ENCODE measurements around the gene KANSL3.

The KANSL3 gene

DNA sequence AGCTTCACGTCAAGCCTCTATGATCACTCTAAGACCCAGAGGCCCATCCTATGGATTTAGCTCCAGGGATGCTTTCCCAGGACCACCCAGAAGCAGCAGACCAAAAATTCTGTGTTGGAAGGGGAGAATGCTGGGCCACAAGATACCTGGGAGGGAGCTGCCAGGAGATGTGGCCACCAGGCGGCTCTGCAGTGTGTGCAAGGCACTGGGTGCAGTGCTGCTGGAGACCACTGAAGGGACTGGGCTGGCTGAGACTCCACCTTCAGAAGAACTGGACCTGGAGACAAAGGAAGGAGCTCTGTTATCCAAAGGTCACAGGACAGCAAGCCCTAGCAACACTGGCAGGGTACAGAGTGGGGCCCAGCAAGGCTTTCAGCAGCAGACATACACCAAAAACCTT, 34.0 kb downstream of the KANSL3 start:
- DNase-seq (ENCODE audit: low spot score), result peak; percentile 35

DNA sequence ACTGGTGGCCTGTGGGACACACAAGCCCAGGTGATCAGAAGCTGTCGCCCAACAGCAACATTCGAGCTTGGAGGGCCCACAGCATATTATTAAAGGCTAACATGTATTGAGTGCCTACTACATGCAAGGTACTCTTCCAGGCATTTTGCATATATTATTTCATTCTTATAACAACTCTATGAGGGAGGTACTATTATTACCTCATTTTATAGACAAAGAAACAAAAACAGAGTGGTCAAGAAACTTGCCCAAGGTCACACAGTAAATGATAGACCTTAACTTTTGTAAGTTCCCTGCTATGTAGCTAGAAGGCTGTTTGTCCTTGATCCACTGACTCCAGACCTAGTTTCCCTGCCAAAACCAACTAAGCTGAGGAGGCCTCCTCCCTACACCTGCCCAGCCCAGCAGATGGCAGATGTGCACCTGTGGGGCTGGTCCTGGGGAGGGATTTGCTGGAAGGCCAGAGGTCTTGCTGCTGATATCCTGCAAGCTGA, 35.7 kb downstream of the KANSL3 start:
- DNase-seq (ENCODE audit: low spot score), result no peak

DNA sequence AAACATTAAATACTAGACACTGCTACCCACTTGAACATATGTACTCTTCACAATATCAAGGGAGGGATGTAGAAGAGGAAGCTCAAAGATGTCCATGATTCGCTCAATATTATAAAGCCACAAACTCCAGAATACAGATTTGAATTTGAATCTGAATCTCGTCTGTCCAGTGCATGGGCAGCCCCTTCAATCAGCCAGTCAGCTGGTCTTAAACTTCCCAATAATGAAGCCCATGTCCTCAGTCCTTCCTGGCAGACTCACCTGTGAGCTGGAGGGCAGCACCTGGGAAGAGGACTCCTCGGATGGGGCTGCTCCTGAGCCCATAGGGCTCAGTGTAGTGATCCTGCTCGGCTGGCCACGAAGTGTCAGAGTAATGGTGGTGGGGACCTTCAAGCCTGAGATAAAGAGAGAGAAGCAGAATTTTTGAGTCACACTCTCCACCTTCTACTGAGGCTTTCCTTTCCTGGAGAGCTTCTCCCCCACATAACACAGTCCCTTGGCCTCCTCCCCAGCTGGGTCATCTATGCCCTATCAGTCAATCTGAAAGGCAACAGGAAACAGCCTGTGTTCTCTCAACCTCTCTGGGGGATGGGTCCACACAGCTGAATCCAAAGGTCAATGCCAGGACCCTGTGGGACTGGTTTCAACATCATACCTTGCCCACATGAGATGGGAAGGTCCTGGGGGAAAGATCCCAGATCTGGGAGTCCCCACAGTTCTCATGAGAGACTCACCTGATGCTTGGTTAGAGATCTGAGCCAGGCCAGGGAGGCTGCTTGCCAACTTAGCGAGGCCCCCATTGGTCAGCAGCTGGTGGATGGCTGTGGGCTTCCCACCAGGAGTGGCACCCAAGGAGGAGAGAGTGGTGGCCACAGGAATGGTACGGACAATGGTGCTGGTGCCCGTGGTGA, 36.5 kb downstream of the KANSL3 start:
- no peak for DNase-seq (ENCODE audit: low spot score)

DNA sequence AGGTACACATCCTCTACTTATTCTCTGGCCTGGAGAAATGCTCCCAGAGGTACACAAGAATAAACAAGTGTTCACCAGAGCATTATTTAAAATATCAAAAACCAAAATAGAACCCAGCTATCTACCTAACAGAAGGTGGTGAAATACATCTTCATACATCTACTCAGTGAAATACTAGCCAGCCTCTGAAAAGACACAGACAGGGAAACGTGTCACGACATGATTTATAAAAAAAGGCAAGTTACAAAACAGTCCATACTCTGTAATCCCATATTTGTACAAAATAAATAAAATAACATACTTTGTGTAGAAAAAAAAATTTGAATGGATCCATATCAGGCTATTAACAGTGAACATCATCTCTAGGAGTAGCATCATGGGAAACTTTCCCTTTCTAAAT, 38.2 kb downstream of the KANSL3 start:
- DNase-seq (ENCODE audit: low spot score), result no peak

DNA sequence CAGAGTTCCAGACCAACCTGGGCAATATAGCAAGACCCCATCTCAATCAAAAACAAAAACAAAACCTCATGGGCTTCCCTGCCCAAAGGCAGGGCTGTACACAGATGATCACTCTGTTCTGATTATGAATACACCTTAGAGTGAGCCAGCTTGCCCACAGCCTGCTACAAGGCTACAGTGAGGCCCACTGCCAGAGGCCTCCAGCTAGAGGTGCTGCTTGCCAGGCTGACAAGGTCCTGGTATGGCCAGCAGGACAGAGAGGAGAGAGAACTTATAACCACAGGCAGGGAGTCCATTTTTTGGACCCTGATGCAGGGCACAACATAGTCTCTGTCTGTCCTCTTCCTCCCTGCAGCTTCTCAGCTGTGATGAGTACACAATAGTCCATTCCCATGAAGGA, 41.5 kb downstream of the KANSL3 start:
- DNase-seq (ENCODE audit: low spot score), result no peak

DNA sequence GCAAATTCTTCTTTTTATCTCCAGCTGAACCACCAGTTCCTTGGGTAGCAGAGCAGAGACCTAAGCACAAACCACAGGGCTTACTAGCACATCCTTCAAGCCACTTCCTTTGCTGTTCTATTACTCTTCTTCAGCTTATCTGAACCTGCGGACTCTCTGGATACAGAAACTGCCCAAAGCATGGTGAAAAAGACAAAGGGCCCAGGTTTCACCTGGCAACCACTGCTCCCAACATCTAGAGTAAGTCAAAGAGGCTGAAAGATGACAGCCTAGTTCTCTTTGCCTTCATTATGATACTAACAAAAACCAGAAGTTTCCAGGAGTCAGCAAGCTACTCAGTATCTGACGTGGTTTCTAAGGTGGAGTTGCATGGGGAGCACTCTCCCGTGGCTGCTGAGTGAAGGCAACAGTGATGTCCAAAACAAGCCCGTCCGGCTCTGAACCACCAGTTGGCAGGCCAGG, 43.4 kb downstream of the KANSL3 start:
- no peak for DNase-seq (ENCODE audit: low spot score)

DNA sequence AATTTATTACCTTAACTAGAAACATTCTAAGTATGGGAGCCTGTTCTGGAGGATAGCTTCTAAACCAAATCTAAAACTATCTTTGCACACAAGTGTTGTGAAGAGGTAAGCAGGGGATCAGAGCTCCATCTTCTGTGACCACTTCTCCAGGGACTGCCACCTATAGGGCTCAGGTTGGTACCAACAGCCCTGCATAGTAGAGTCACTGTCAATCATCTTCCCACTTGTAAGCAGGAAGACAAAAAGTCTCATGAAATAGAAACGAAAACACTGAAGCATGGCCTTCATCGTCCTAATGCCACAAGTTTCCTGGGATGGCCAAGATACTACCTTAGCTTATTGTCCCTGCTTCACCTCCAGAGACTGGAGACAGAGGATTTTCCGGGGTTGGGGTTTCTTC, 43.8 kb downstream of the KANSL3 start:
- no peak for DNase-seq (ENCODE audit: low spot score)

DNA sequence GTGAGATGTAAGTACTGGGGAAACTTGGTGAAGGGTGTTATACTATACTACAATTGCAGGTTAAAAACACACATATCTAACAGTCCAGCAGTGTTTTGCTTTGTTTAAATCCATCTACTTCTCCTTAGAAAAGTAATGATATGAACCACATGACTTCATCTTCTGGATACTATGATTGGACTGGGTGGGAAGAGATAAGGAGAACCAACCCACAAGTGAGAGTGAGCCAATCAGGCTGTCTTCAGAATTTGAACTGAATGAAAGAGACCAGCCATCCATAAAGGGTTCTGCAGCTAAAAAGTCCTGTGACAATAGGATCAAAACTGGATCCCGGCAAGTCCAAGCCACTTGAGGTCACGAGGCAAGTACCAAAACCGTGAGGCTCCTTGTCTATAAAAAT, 46.6 kb downstream of the KANSL3 start:
- DNase-seq (ENCODE audit: low spot score), result no peak

DNA sequence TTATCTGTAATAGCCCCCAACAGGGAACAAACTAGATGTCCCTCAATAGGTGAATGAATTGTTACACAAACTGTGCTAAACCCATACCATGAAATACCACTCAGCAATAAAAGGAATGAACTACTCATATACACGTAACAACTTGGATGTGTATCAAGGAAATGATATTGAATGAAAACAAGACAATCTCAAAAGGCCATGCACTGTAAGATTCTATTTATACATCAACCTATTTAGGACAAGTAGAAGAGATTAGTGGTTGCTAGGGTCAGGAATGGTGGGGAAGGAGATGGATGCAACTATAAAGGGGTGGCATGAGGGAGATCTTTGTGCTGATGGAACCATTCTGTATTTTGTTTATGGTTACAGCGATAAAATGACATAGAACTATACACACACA, 47.1 kb downstream of the KANSL3 start:
- DNase-seq (ENCODE audit: low spot score), result no peak

DNA sequence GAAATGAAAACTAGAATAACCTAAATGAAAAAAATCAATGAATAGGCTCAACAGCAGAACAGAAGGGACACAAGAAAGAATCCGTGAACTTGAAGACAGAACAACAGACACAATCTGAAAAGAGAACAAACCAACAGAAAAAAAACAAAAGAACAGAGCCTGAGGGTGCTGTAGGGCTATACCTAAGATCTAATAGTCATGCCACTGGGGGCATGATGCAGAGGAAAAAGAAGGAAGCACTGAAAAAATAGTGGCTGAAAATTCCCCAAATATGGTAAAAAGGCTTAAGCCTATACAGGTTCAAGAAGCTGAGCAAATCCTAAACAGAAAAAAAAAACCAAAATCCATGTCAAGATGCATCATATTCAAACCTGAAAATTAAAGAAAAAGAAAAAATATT, 50.3 kb downstream of the KANSL3 start:
- DNase-seq (ENCODE audit: low spot score), result no peak

DNA sequence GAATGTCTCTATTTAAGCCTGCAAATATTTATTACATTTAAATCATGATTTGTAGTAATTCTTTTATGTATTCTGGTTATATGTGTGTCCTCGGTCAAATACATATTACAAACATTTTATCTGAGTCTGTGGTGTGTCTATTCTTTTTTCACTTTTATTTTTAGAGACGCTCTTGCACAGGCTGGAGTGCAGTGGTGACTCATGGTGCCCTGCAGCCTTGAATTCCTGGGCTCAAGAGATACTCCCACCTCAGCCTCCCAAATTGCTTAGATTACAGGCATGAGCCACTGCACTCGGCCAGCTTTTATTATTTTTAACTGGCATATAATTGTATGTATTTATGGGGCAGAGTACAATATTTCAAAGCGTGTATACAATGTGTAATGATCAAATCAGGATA, 54.1 kb downstream of the KANSL3 start:
- no peak for DNase-seq (ENCODE audit: low spot score)

DNA sequence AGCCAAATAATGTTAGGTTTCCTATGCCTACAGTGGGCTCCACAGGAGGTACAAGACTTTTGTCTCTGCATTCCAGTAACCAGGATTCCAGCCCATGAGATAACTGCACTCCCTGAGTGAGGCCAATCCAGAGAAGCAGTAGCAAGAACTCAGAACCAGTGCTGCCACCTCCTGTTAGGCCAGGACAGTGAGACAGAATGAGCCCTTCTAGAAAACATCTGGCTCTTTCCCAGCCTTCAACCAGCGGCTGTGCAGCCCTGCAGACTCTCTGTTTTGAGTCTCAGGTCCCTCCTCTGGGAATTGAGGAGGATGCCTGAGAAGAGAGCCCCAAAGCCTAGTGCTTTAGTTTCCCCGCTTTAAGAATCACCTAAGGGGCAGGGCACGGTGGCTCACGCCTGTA, 57.3 kb downstream of the KANSL3 start:
- DNase-seq (ENCODE audit: low spot score), result no peak

DNA sequence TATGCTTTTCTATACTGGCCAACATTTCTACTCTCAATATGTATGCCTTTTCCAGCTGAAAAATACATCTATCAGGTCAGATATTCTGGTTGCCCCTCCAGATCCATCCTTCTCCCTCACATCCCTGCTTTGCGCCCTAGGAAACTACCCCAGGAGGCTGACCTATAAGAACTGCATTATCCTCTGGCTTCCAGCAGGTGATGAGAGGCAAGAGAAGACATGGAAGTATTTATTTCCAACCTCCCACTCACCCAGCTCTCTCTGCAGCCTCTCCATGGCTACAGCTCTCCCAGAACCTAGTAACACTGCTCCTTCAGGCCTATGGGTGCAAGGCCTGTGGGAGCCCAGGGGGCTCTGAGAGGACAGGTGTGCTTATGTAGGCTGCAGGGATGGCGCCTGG, 58.7 kb downstream of the KANSL3 start:
- DNase-seq (ENCODE audit: low spot score), result no peak

DNA sequence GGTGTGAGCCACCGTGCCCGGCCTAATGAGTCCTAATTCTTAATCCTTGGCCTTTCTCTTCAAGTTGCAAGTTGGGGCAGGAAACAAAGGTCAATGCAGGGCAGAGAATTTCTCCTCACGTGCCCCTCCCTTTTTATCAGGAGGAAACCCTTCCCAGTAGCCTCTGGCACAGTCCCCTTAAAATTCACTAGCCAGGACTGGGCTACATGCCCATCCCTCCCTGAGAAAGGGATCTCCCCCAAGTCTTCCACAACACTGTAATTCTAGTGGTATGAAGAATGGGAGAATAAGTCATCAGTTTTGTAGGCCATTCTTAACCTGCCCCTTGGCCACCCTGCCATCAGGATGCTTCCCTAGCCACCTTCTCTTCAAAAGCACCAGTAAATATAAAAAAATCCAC, 59.4 kb downstream of the KANSL3 start:
- DNase-seq (ENCODE audit: low spot score), result no peak

DNA sequence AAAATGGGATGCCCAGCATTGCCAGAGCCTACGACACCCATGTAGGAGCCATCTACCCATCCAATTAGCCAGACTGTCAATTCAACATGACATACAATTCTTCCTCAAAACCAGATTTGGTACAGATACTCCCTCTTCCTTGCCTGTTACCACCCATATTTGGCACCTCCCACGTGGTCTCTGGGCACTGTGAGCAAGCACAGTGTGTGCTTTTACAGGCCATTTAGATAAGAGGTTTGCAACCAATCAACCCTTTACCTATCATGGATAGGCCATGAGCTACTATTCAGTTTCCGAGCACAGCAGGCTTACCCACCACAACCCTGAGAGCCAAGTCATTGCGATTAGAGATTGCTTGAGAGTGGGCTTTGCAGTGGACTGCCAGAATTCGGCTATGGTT, 60.6 kb downstream of the KANSL3 start:
- no peak for DNase-seq (ENCODE audit: low spot score)

DNA sequence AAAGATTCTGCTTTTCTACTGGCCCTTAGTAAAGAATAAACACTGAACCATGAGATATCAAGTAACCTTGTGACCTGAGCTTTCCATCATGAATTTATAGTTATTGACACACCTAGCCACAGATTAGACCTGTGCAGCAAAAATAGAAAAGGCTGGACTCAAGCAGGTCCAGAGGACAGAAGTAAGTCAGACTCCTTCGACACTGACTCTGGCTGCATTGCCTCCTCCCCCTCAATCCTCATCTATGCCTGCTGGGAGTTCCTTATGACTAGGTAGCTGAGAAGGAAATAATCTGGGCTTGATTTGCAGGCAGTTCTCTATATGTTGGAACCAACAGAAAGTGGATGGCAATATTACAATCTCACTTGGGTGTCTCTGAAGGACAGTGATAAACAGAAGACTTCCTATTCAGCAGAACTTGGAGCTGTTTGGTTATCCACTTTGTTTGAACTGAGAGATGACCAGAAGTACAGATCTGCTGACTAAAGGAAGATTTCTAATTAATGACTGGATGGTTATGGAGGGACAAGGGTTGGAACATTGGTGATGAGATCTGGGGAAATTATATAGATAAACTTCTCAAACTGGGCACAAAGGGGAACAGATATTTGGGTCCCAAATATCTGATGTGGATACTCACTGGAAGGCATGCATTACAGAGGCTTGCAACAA, 62.2 kb downstream of the KANSL3 start:
- DNase-seq (ENCODE audit: low spot score), result no peak

DNA sequence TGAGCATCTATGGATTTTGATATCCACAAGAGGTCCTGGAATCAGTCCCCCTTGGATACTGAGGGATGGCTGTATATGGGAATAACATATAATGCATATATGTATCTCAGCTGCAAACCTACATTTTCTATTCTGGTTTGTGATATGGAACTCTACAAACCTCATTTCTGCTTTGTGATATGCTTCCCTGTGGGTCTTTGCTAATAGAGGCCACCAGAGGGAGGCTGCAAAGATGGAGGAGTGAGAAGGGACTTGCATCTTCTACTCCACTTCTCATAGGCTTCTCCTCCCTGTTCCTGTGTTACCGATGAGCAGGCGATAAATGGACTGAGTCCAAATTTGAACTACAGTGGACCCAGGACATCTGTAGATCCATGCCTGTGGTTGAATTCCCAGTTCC, 63.7 kb downstream of the KANSL3 start:
- DNase-seq (ENCODE audit: low spot score), result no peak

DNA sequence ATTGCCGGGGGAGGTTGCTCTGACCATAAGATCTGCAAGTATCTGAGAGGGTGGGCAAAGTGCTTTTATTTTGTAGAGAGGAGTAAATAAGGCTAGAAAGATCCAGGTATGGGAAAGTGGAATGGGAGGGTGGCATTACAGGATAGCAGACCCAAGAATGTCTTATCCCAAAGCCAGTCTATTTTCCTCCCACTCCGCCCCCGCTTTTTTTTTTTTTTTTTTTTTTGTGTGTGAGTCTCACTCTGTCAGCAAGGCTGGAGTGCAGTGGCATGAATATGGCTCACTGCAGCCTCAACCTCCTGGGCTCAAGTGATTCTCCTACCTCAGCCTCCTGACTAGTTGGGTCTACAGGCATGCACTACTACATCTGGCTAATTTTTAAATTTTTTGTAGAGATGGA, 70.0 kb downstream of the KANSL3 start:
- no peak for DNase-seq (ENCODE audit: low spot score)

DNA sequence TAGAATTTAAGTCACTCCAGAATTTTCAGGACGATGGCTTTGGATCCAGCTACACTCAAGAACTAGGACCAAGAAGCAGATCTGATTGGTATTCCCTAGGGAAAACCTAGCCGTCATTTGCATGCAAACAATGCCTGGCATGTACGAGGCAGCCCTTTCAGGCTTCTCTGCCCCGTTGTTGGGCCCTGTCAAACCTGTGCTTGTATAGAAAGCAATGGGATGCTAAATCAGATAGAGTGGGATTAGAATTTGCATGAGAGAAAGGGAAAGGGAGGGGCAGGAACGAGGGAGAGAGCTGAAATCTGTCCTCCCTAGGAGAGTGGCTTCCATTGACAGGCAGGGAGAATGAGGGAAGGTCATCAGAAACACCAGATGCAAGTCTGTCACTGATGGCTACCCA, 73.0 kb downstream of the KANSL3 start:
- DNase-seq (ENCODE audit: low spot score), result no peak

DNA sequence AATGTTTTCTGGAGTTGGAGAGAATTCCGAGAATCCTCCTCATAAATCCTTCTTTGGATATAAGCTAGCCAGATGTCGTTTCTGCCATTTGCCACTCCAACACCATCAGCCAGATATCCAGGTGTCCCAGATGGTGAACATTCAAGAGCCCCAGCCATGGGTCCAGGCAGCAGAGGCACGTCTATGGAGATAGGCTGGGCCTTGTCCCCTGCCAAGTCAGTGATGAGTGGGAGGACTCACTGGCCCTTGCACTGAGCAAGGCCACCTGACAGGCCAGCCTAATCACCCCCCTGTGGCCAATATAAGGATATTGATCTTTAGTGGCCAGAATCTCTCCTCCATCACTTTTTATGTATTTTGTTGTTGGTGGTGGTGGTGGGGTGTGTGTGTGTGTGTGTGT, 73.5 kb downstream of the KANSL3 start:
- DNase-seq (ENCODE audit: low spot score), result no peak

DNA sequence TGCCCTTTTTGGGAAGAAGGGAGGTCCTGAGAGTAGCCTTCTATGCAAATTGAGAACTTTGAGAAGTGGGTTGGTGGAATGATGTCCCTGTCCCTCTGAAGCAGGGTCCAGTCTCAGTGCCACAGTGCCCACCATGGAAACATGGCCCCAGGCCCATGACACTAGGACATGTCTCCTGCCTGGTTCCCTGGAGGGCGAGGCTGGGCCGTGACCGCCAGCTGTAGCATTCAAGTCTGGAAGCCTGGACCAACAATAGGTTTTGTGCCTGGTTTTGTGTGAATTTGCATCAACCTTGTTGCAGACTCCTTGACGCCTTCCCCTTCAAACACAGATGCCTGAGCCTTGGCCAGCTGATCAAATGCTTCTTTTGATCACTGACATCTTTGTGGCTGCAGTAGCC, 74.1 kb downstream of the KANSL3 start:
- no peak for DNase-seq (ENCODE audit: low spot score)

DNA sequence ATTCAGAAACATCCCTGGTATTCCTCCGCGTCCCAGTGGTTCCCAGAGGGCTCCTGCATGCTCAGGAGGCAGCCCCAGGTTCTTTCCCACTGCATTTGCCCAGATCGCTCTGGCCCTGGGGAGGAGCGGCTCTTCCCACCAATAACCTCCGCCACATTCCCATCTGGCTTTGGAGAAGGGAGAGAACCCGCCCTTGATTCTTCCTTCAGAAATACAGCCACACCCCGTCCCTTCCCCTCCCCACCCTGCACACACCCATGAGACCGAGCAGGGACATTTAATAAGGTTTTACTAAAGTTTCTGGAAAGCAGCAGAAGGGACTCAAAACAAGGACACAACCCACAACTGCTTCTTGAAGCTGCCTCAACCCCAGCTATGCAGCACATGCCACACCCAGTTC, 79.6 kb downstream of the KANSL3 start:
- DNase-seq (ENCODE audit: low spot score), result no peak

DNA sequence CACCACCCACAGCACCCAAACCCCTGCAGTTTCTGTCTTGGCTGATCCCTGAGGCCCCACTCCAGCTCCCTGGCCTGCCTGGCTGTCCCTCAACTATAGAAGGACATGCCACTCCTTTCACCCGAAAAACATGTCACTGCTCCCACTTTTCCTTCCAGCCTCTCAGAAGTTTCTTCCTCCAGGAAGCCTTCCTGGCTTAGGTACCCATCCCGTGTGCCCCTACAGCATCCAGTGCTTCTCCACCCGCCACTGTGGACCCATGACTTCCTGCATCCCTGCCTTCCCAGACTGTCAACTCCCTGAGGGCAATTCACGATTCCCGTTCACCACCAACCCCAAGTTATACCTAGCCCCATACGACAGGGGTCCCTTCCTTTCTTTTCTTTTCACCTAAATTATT, 80.1 kb downstream of the KANSL3 start:
- no peak for DNase-seq (ENCODE audit: low spot score)

Measured in D341Med (cell line).